T-helper 1 cell treated with Interleukin-12 subunit alpha and Interleukin-12 subunit beta and Interleukin-4 antibody, amounts not matched to agents 30 μg/mL and 1 μg/mL, for 36 hours (primary cell): ENCODE results near the gene GALNT13.

ENCODE experiments used
- H3K27ac Mint-ChIP-seq: one replicate; pipeline ENCODE4 v1.8.0; 2021; ENCODE audit warnings: mild to moderate bottlenecking, mixed read lengths
- H3K27me3 Mint-ChIP-seq: one replicate; pipeline ENCODE4 v1.8.0; 2021; ENCODE audit warnings: low read depth, mixed read lengths
- H3K36me3 Mint-ChIP-seq: one replicate; pipeline ENCODE4 v1.8.0; 2021; ENCODE audit warnings: low read depth, mixed read lengths
- H3K4me1 Mint-ChIP-seq: one replicate; pipeline ENCODE4 v1.8.0; 2021; ENCODE audit warnings: low read depth, mixed read lengths
- H3K4me3 Mint-ChIP-seq: one replicate; pipeline ENCODE4 v1.8.0; 2021; ENCODE audit warnings: mild to moderate bottlenecking, moderate library complexity, mixed read lengths
- H3K9me3 Mint-ChIP-seq: one replicate; pipeline ENCODE4 v1.8.0; 2021; ENCODE audit warnings: mixed read lengths

GALNT13 gene

GRCh38 chr2:154193246-154193645 lies 321.5 kb downstream of the GALNT13 start:
- Mint-ChIP-seq H3K27ac (no peak overlapping the region), H3K4me1 (no peaks in the 10 kb centered on the region), H3K4me3 (no peak overlapping the region), H3K9me3 (no peaks in the 10 kb centered on the region), H3K27me3 (no peaks in the 10 kb centered on the region), H3K36me3 (no peaks in the 10 kb centered on the region)

GRCh38 chr2:154194909-154195643 lies 323.4 kb downstream of the GALNT13 start:
- H3K27ac Mint-ChIP-seq: no peak overlapping the region
- no peaks in the 10 kb centered on the region for H3K9me3 Mint-ChIP-seq
- H3K4me1 Mint-ChIP-seq: no peaks in the 10 kb centered on the region
- H3K27me3 Mint-ChIP-seq: no peaks in the 10 kb centered on the region
- no peak overlapping the region for H3K4me3 Mint-ChIP-seq
- no peaks in the 10 kb centered on the region for H3K36me3 Mint-ChIP-seq

- Mint-ChIP-seq H3K4me1 (no peaks in the 10 kb centered on the region), H3K27ac (no peak overlapping the region), H3K36me3 (no peaks in the 10 kb centered on the region), H3K9me3 (no peaks in the 10 kb centered on the region), H3K27me3 (no peaks in the 10 kb centered on the region), H3K4me3 (no peak overlapping the region)
Observed at GRCh38 chr2:154195644-154196195, 324.0 kb downstream of the GALNT13 start.

- Mint-ChIP-seq H3K27ac (no peak overlapping the region), H3K4me3 (no peak overlapping the region), H3K27me3 (no peaks in the 10 kb centered on the region), H3K36me3 (no peaks in the 10 kb centered on the region), H3K9me3 (no peaks in the 10 kb centered on the region), H3K4me1 (no peaks in the 10 kb centered on the region)
Observed at GRCh38 chr2:154198866-154199265, 327.1 kb downstream of the GALNT13 start.

GRCh38 chr2:154203206-154203605 lies 331.5 kb downstream of the GALNT13 start:
- H3K27me3 Mint-ChIP-seq: no peaks in the 10 kb centered on the region
- H3K4me3 Mint-ChIP-seq: no peak overlapping the region
- H3K9me3 Mint-ChIP-seq: peaks cover 3% of the 10 kb centered on the region
- no peaks in the 10 kb centered on the region for H3K36me3 Mint-ChIP-seq
- H3K27ac Mint-ChIP-seq: no peak overlapping the region
- no peaks in the 10 kb centered on the region for H3K4me1 Mint-ChIP-seq

- Mint-ChIP-seq H3K36me3 (no peaks in the 10 kb centered on the region), H3K4me3 (no peak overlapping the region), H3K27ac (no peak overlapping the region), H3K27me3 (no peaks in the 10 kb centered on the region), H3K9me3 (peaks cover 3% of the 10 kb centered on the region), H3K4me1 (no peaks in the 10 kb centered on the region)
Observed at GRCh38 chr2:154203902-154204301, 332.2 kb downstream of the GALNT13 start.

- Mint-ChIP-seq H3K9me3 (peaks cover 8% of the 10 kb centered on the region), H3K27me3 (no peaks in the 10 kb centered on the region), H3K4me1 (no peaks in the 10 kb centered on the region)
Observed at GRCh38 chr2:154207288-154208047, 335.7 kb downstream of the GALNT13 start.

GRCh38 chr2:154223726-154224125 lies 352.0 kb downstream of the GALNT13 start:
- Mint-ChIP-seq H3K9me3 (peaks cover 3% of the 10 kb centered on the region), H3K4me3 (no peak overlapping the region), H3K27me3 (no peaks in the 10 kb centered on the region), H3K4me1 (no peaks in the 10 kb centered on the region), H3K36me3 (no peaks in the 10 kb centered on the region), H3K27ac (no peak overlapping the region)

More at GRCh38 chr2:154207288-154208047, 335.7 kb downstream of the GALNT13 start:
- no peak overlapping the region for H3K4me3 Mint-ChIP-seq
- H3K36me3 Mint-ChIP-seq: no peaks in the 10 kb centered on the region
- H3K27ac Mint-ChIP-seq: no peak overlapping the region

GRCh38 chr2:154226931-154227330 lies 355.2 kb downstream of the GALNT13 start:
- Mint-ChIP-seq H3K9me3 (peaks cover 3% of the 10 kb centered on the region), H3K36me3 (no peaks in the 10 kb centered on the region), H3K4me3 (no peak overlapping the region), H3K27ac (no peak overlapping the region), H3K4me1 (no peaks in the 10 kb centered on the region), H3K27me3 (no peaks in the 10 kb centered on the region)

- Mint-ChIP-seq H3K4me3 (no peak overlapping the region), H3K27ac (no peak overlapping the region), H3K36me3 (no peaks in the 10 kb centered on the region), H3K4me1 (no peaks in the 10 kb centered on the region), H3K27me3 (no peaks in the 10 kb centered on the region), H3K9me3 (peaks cover 3% of the 10 kb centered on the region)
Observed at GRCh38 chr2:154228566-154229280, 357.0 kb downstream of the GALNT13 start.

- no peaks in the 10 kb centered on the region for H3K36me3 Mint-ChIP-seq
- H3K27me3 Mint-ChIP-seq: no peaks in the 10 kb centered on the region
- no peak overlapping the region for H3K27ac Mint-ChIP-seq
- H3K4me3 Mint-ChIP-seq: no peak overlapping the region
- H3K9me3 Mint-ChIP-seq: peaks cover 3% of the 10 kb centered on the region
- H3K4me1 Mint-ChIP-seq: no peaks in the 10 kb centered on the region
Observed at GRCh38 chr2:154229966-154230365, 358.2 kb downstream of the GALNT13 start.

GRCh38 chr2:154231021-154231420 lies 359.3 kb downstream of the GALNT13 start:
- Mint-ChIP-seq H3K9me3 (peaks cover 3% of the 10 kb centered on the region), H3K36me3 (no peaks in the 10 kb centered on the region), H3K4me1 (no peaks in the 10 kb centered on the region), H3K4me3 (no peak overlapping the region), H3K27ac (no peak overlapping the region), H3K27me3 (no peaks in the 10 kb centered on the region)

- H3K36me3 Mint-ChIP-seq: no peaks in the 10 kb centered on the region
- no peaks in the 10 kb centered on the region for H3K27me3 Mint-ChIP-seq
Observed at GRCh38 chr2:154233231-154233630, 361.5 kb downstream of the GALNT13 start.

GRCh38 chr2:154238252-154238651 lies 366.5 kb downstream of the GALNT13 start:
- Mint-ChIP-seq H3K36me3 (no peaks in the 10 kb centered on the region), H3K27me3 (no peaks in the 10 kb centered on the region), H3K27ac (no peak overlapping the region), H3K9me3 (no peaks in the 10 kb centered on the region), H3K4me1 (no peaks in the 10 kb centered on the region), H3K4me3 (no peak overlapping the region)

More at GRCh38 chr2:154233231-154233630, 361.5 kb downstream of the GALNT13 start:
- Mint-ChIP-seq H3K9me3 (peaks cover 2% of the 10 kb centered on the region), H3K4me3 (no peak overlapping the region), H3K4me1 (no peaks in the 10 kb centered on the region), H3K27ac (no peak overlapping the region)
